ENCODE data around the gene GTF2IRD1. TPM values are rescaled to one million over a fixed set of nuclear protein-coding genes. Genes with fewer than 3 reads are reported as not detected.
"Not testable (repeated sequence)": the region's sequence is repeated elsewhere in the genome, so short reads cannot be mapped to it uniquely, and the experiment has no call there.

Gene GTF2IRD1
- total and polyA plus RNA-seq, 2 experiments from 2014 or later, result 28.7 to 37.1 TPM

DNA sequence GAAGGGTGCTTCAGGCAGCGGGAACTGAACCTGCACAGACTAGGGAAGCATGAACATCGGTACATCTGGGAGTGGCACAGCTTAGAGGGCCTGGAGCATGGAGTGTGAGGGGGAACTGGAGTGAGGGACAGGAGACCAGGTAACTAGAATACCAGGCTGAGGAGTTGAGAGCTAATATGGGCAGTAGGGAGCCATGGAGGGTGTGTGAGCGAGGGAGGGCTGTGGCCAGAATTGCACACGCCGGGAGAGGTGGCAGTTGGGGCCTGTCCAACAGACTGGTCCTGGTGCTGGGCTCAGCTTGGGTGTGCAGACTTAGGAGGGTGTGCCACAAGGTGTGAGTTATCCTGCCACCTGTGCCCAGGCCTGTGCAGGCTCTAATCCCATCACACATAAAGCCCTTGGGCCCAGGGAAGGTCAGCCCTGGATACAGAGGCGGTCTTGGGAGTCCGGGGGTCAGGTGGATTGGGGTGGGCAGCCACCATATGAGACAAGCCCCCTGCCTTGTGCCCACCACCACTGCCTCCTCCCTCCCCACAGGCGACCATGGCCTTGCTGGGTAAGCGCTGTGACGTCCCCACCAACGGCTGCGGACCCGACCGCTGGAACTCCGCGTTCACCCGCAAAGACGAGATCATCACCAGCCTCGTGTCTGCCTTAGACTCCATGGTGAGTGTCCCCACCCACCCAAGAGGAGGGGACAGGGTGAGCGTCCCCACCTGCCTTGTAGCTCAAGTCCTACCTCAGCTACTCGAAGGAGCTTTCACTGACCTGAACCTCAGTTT lies 54.0 kb downstream of the GTF2IRD1 start:
- Mint-ChIP-seq H3K9me3 (no peaks in the 10 kb centered on the region), H3K36me3 (ENCODE audit: low read depth) (peaks cover 10% of the 10 kb centered on the region), H3K4me1 (no peaks in the 10 kb centered on the region), H3K27ac (no peak overlapping the region), H3K4me3 (no peak overlapping the region), H3K27me3 (ENCODE audit: insufficient read depth, low read depth, poor library complexity) (peaks cover 2% of the 10 kb centered on the region)
- H3K27me3 ChIP-seq (ENCODE audit: insufficient read depth), result no peaks in the 10 kb centered on the region
- H3K4me1 ChIP-seq (ENCODE audit: insufficient read depth), result no peaks in the 10 kb centered on the region
- H4K20me1 ChIP-seq (replicated peaks; ENCODE audit: insufficient read depth), result peaks cover 9% of the 10 kb centered on the region; the same call in 1 of the 2 replicates
- H3K4me3 ChIP-seq, result no peak overlapping the region
- H3F3A ChIP-seq (replicated peaks; ENCODE audit: low read depth), result no peaks in the 10 kb centered on the region
- ATAC-seq (no peak), DNase-seq (ENCODE audit: low spot score) (no peak)
- no peaks in the 10 kb centered on the region for H3K36me3 ChIP-seq (ENCODE audit: insufficient read depth)
- no peak overlapping the region for H3K4me2 ChIP-seq
- H3K9me2 ChIP-seq (ENCODE audit: insufficient read depth), result no peaks in the 10 kb centered on the region
- H2AFZ ChIP-seq, result no peak overlapping the region
- peaks cover 11% of the 10 kb centered on the region for H3K79me2 ChIP-seq (replicated peaks; ENCODE audit: insufficient read depth)
- no peak overlapping the region for H3K27ac ChIP-seq (ENCODE audit: low read depth)
- TF ChIP-seq EZH2phosphoT487 (IDR thresholded peaks at IDR 0.05; ENCODE audit: unreplicated experiment), result no peak
- TF ChIP-seq, protein P1, sequence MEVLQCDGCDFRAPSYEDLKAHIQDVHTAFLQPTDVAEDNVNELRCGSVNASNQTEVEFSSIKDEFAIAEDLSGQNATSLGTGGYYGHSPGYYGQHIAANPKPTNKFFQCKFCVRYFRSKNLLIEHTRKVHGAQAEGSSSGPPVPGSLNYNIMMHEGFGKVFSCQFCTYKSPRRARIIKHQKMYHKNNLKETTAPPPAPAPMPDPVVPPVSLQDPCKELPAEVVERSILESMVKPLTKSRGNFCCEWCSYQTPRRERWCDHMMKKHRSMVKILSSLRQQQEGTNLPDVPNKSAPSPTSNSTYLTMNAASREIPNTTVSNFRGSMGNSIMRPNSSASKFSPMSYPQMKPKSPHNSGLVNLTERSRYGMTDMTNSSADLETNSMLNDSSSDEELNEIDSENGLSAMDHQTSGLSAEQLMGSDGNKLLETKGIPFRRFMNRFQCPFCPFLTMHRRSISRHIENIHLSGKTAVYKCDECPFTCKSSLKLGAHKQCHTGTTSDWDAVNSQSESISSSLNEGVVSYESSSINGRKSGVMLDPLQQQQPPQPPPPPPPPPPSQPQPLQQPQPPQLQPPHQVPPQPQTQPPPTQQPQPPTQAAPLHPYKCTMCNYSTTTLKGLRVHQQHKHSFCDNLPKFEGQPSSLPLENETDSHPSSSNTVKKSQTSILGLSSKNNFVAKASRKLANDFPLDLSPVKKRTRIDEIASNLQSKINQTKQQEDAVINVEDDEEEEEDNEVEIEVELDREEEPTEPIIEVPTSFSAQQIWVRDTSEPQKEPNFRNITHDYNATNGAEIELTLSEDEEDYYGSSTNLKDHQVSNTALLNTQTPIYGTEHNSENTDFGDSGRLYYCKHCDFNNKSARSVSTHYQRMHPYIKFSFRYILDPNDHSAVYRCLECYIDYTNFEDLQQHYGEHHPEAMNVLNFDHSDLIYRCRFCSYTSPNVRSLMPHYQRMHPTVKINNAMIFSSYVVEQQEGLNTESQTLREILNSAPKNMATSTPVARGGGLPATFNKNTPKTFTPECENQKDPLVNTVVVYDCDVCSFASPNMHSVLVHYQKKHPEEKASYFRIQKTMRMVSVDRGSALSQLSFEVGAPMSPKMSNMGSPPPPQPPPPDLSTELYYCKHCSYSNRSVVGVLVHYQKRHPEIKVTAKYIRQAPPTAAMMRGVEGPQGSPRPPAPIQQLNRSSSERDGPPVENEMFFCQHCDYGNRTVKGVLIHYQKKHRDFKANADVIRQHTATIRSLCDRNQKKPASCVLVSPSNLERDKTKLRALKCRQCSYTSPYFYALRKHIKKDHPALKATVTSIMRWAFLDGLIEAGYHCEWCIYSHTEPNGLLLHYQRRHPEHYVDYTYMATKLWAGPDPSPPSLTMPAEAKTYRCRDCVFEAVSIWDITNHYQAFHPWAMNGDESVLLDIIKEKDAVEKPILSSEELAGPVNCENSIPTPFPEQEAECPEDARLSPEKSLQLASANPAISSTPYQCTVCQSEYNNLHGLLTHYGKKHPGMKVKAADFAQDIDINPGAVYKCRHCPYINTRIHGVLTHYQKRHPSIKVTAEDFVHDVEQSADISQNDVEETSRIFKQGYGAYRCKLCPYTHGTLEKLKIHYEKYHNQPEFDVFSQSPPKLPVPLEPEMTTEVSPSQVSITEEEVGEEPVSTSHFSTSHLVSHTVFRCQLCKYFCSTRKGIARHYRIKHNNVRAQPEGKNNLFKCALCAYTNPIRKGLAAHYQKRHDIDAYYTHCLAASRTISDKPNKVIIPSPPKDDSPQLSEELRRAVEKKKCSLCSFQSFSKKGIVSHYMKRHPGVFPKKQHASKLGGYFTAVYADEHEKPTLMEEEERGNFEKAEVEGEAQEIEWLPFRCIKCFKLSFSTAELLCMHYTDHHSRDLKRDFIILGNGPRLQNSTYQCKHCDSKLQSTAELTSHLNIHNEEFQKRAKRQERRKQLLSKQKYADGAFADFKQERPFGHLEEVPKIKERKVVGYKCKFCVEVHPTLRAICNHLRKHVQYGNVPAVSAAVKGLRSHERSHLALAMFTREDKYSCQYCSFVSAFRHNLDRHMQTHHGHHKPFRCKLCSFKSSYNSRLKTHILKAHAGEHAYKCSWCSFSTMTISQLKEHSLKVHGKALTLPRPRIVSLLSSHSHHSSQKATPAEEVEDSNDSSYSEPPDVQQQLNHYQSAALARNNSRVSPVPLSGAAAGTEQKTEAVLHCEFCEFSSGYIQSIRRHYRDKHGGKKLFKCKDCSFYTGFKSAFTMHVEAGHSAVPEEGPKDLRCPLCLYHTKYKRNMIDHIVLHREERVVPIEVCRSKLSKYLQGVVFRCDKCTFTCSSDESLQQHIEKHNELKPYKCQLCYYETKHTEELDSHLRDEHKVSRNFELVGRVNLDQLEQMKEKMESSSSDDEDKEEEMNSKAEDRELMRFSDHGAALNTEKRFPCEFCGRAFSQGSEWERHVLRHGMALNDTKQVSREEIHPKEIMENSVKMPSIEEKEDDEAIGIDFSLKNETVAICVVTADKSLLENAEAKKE (CRISPR knock-in tag; IDR thresholded peaks at IDR 0.05), result no peak
- TF ChIP-seq, protein P2, sequence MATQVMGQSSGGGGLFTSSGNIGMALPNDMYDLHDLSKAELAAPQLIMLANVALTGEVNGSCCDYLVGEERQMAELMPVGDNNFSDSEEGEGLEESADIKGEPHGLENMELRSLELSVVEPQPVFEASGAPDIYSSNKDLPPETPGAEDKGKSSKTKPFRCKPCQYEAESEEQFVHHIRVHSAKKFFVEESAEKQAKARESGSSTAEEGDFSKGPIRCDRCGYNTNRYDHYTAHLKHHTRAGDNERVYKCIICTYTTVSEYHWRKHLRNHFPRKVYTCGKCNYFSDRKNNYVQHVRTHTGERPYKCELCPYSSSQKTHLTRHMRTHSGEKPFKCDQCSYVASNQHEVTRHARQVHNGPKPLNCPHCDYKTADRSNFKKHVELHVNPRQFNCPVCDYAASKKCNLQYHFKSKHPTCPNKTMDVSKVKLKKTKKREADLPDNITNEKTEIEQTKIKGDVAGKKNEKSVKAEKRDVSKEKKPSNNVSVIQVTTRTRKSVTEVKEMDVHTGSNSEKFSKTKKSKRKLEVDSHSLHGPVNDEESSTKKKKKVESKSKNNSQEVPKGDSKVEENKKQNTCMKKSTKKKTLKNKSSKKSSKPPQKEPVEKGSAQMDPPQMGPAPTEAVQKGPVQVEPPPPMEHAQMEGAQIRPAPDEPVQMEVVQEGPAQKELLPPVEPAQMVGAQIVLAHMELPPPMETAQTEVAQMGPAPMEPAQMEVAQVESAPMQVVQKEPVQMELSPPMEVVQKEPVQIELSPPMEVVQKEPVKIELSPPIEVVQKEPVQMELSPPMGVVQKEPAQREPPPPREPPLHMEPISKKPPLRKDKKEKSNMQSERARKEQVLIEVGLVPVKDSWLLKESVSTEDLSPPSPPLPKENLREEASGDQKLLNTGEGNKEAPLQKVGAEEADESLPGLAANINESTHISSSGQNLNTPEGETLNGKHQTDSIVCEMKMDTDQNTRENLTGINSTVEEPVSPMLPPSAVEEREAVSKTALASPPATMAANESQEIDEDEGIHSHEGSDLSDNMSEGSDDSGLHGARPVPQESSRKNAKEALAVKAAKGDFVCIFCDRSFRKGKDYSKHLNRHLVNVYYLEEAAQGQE (IDR thresholded peaks at IDR 0.05; ENCODE audit: unreplicated experiment), result no peak
- TF ChIP-seq EZH2 (IDR thresholded peaks at IDR 0.05; ENCODE audit: low read depth, unreplicated experiment), result no peak
- TF ChIP-seq JUNB (IDR thresholded peaks at IDR 0.05; ENCODE audit: unreplicated experiment), result no peak
- no peak for TF ChIP-seq NANOG (IDR thresholded peaks at IDR 0.05; ENCODE audit: borderline replicate concordance)

DNA sequence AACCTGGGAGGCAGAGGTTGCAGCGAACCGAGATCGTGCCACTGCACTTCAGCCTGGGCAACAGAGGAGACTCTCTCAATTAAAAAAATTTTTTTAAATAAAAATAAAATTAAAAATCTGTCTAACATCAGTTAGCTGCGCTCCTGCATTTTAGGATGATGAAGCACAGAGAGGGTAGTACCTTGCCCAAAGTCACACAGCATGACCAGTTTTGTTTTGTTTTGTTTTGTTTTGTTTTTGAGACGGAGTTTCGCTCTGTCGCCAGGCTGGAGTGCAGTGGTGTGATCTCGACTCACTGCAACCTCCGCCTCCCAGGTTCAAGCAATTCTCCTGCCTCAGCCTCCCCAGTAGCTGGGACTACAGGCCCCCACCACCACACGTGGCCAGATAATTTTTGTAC lies 55.7 kb downstream of the GTF2IRD1 start:
- not testable (repeated sequence) for H3K9me2 ChIP-seq (ENCODE audit: insufficient read depth); H3K79me2 ChIP-seq (replicated peaks; ENCODE audit: insufficient read depth); H3K36me3 ChIP-seq (ENCODE audit: insufficient read depth); ATAC-seq; H3K4me3 ChIP-seq; H3K27ac ChIP-seq (ENCODE audit: low read depth); H3K4me3 Mint-ChIP-seq; H3K36me3 Mint-ChIP-seq (ENCODE audit: low read depth); H3K4me1 ChIP-seq (ENCODE audit: insufficient read depth); H3K27me3 Mint-ChIP-seq (ENCODE audit: insufficient read depth, low read depth, poor library complexity); H3K27ac Mint-ChIP-seq; H4K20me1 ChIP-seq (replicated peaks; ENCODE audit: insufficient read depth); DNase-seq (ENCODE audit: low spot score); H2AFZ ChIP-seq; H3K4me2 ChIP-seq; H3K27me3 ChIP-seq (ENCODE audit: insufficient read depth); H3K4me1 Mint-ChIP-seq; H3K9me3 Mint-ChIP-seq; H3F3A ChIP-seq (replicated peaks; ENCODE audit: low read depth)
